Natural killer cell (primary cell): Measurements from ENCODE around the gene KCNT2. TPM values are rescaled to one million over a fixed set of nuclear protein-coding genes. Genes with fewer than 3 reads are reported as not detected.

ENCODE experiments used
- ATAC-seq, 3 donors: fragments of 150-1000 bp in 2 of 3; fragments of 200-7000 bp in 1 of 3; cut with Tn5 transposase; 1 replicate in 1 of 3; 2 replicates in 2 of 3; pipeline ENCODE4 v1.10.0; 2021; ENCODE audit warnings: mild to moderate bottlenecking in 2 of 3, moderate library complexity in 2 of 3
- DNase-seq, 2 donors: peaks; one replicate each; pipeline versions ENCODE4 v3.0.0 to v3.0.0-alpha.2; 2013 to 2021; ENCODE audit warnings: mixed read lengths in 1 of 2
- H3K27ac ChIP-seq: one replicate; pipeline ENCODE4 v1.5.1; 2013; ENCODE audit warnings: mild to moderate bottlenecking, low read length
- H3K27me3 ChIP-seq: one replicate; pipeline ENCODE4 v1.6.1; 2013; ENCODE audit warnings: low read length; ENCODE audit not compliant: control insufficient read depth, insufficient read depth
- H3K36me3 ChIP-seq: one replicate; pipeline ENCODE4 v1.6.1; 2013; ENCODE audit warnings: low read length; ENCODE audit not compliant: control insufficient read depth, insufficient read depth
- H3K4me1 ChIP-seq: one replicate; pipeline ENCODE4 v1.6.1; 2013; ENCODE audit warnings: low read length; ENCODE audit not compliant: control insufficient read depth, insufficient read depth
- H3K4me3 ChIP-seq: one replicate; pipeline ENCODE4 v1.5.1; 2013; ENCODE audit warnings: low read length
- H3K9me3 ChIP-seq: one replicate; pipeline ENCODE4 v1.6.1; 2013; ENCODE audit warnings: low read length; ENCODE audit not compliant: control insufficient read depth, insufficient read depth
- H3K27ac Mint-ChIP-seq, 2 donors: one replicate each; pipeline ENCODE4 v1.8.0; 2022; ENCODE audit warnings: mild to moderate bottlenecking in 2 of 2, mixed read lengths in 2 of 2, moderate library complexity in 1 of 2
- H3K27me3 Mint-ChIP-seq, 2 donors: one replicate each; pipeline ENCODE4 v1.8.0; 2022; ENCODE audit warnings: low read depth in 2 of 2, mixed read lengths in 2 of 2
- H3K36me3 Mint-ChIP-seq: one replicate; pipeline ENCODE4 v1.8.0; 2022; ENCODE audit warnings: mixed read lengths
- H3K4me1 Mint-ChIP-seq, 2 donors: one replicate each; pipeline ENCODE4 v1.8.0; 2022; ENCODE audit warnings: mixed read lengths in 2 of 2
- H3K4me3 Mint-ChIP-seq: one replicate; pipeline ENCODE4 v1.8.0; 2022; ENCODE audit warnings: mild to moderate bottlenecking, moderate library complexity, mixed read lengths
- H3K9me3 Mint-ChIP-seq, 2 donors: one replicate each; pipeline ENCODE4 v1.8.0; 2022; ENCODE audit warnings: mixed read lengths in 2 of 2
- CTCF ChIP-seq: fragments of 200-600 bp; IDR thresholded peaks from one replicate; pipeline ENCODE4 v1.8.0; 2022; ENCODE audit warnings: antibody characterized with exemption
- WGBS: methylation state at CpG from one replicate; pipeline ENCODE4 v1.1.7; 2013; ENCODE audit warnings: missing lambda C conversion rate; ENCODE audit not compliant: insufficient coverage; 5-methylcytosine and 5-hydroxymethylcytosine counted together
- intact Hi-C: fragments of 100-400 bp; cut with micrococcal nuclease; formaldehyde crosslinking; loops from one replicate; pipeline ENCODE4 v1.14.2; 2022
- total RNA-seq, 4 donors: library from RNA; stranded (reverse); fragments of 120-200 nt in 1 of 4; gene quantifications; one replicate each; pipeline versions ENCODE4 v1.2.3 to v1.2.4, GENCODE V29; 2013 to 2022

The KCNT2 gene
- total RNA-seq, 3 donors from 2014 or later (not counting 1 experiment from before 2014, with no cell fraction given): not detected

GRCh38 chr1:196598942-196599748 lies 9.1 kb downstream of the KCNT2 start:
- ATAC-seq: no peak
- Histone ChIP-seq H3K27ac (no peak overlapping the region), H3K4me1 (no peaks in the 10 kb centered on the region), H3K4me3 (no peak overlapping the region), H3K27me3 (no peaks in the 10 kb centered on the region), H3K36me3 (no peaks in the 10 kb centered on the region), H3K9me3 (no peaks in the 10 kb centered on the region)
- no peak overlapping the region for H3K27ac Mint-ChIP-seq
- no peak for DNase-seq
- no peaks in the 10 kb centered on the region for H3K36me3 Mint-ChIP-seq
- 75% methylated on average over 2 of the region's 2 CpGs for WGBS
- no peaks in the 10 kb centered on the region for H3K27me3 Mint-ChIP-seq
- TF ChIP-seq CTCF: no peak
- H3K9me3 Mint-ChIP-seq: peaks cover 0 to 4% of the 10 kb centered on the region in 2 donors
- no peak overlapping the region for H3K4me3 Mint-ChIP-seq
- intact Hi-C loops: no loop called here
- H3K4me1 Mint-ChIP-seq: no peaks in the 10 kb centered on the region

GRCh38 chr1:196594700-196595099 lies 13.5 kb downstream of the KCNT2 start:
- no peaks in the 10 kb centered on the region for H3K36me3 ChIP-seq
- H3K9me3 ChIP-seq: no peaks in the 10 kb centered on the region
- whole genome bisulfite sequencing: 82% methylated on average over 2 of the region's 2 CpGs
- H3K4me3 Mint-ChIP-seq: no peak overlapping the region
- no peaks in the 10 kb centered on the region for H3K27me3 ChIP-seq
- H3K27me3 Mint-ChIP-seq: no peaks in the 10 kb centered on the region
- peaks cover 2% of the 10 kb centered on the region in 2 donors for H3K9me3 Mint-ChIP-seq
- no peak for TF ChIP-seq CTCF
- ATAC-seq: no peak
- intact Hi-C loops: no loop called here
- no peak overlapping the region for H3K27ac Mint-ChIP-seq
- no peaks in the 10 kb centered on the region for H3K4me1 ChIP-seq
- H3K36me3 Mint-ChIP-seq: no peaks in the 10 kb centered on the region
- no peak overlapping the region for H3K27ac ChIP-seq
- no peaks in the 10 kb centered on the region for H3K4me1 Mint-ChIP-seq
- no peak overlapping the region for H3K4me3 ChIP-seq
- DNase-seq: no peak

- Mint-ChIP-seq H3K4me1 (no peaks in the 10 kb centered on the region), H3K27ac (no peak overlapping the region), H3K9me3 (peaks cover 2% of the 10 kb centered on the region in 2 donors), H3K27me3 (no peaks in the 10 kb centered on the region), H3K4me3 (no peak overlapping the region), H3K36me3 (no peaks in the 10 kb centered on the region)
- no peaks in the 10 kb centered on the region for H3K36me3 ChIP-seq
- H3K9me3 ChIP-seq: no peaks in the 10 kb centered on the region
- TF ChIP-seq CTCF: no peak
- ATAC-seq (no peak), DNase-seq (no peak)
- no peaks in the 10 kb centered on the region for H3K4me1 ChIP-seq
- H3K27ac ChIP-seq: no peak overlapping the region
- H3K27me3 ChIP-seq: no peaks in the 10 kb centered on the region
- intact Hi-C loops: no loop called here
- H3K4me3 ChIP-seq: no peak overlapping the region
These were observed 14.3 kb downstream of the KCNT2 start for GRCh38 chr1:196593955-196594354.

GRCh38 chr1:196590959-196591358 lies 17.3 kb downstream of the KCNT2 start:
- no peak overlapping the region for H3K27ac Mint-ChIP-seq
- H3K4me1 Mint-ChIP-seq: no peaks in the 10 kb centered on the region
- ATAC-seq (no peak), DNase-seq (no peak)
- TF ChIP-seq CTCF: no peak
- no peaks in the 10 kb centered on the region for H3K27me3 Mint-ChIP-seq
- no peak overlapping the region for H3K4me3 ChIP-seq
- H3K4me3 Mint-ChIP-seq: no peak overlapping the region
- no peaks in the 10 kb centered on the region for H3K36me3 ChIP-seq
- no peaks in the 10 kb centered on the region for H3K9me3 ChIP-seq
- H3K27me3 ChIP-seq: no peaks in the 10 kb centered on the region
- H3K27ac ChIP-seq: no peak overlapping the region
- peaks cover 2% of the 10 kb centered on the region in 2 donors for H3K9me3 Mint-ChIP-seq
- 76% methylated on average over 3 of the region's 3 CpGs for WGBS
- H3K4me1 ChIP-seq: no peaks in the 10 kb centered on the region
- intact Hi-C loops: no loop called here
- H3K36me3 Mint-ChIP-seq: no peaks in the 10 kb centered on the region
